B cell (primary cell): ENCODE measurements around the gene ULK4.

ENCODE experiments used
- CTCF ChIP-seq: fragments of 200-600 bp; IDR thresholded peaks from one replicate; pipeline ENCODE4 v1.8.0; 2022; ENCODE audit warnings: antibody characterized with exemption, mild to moderate bottlenecking
- EZH2 ChIP-seq: IDR thresholded peaks from 2 replicates; pipeline ENCODE4 v1.6.1; 2012; ENCODE audit warnings: borderline replicate concordance, low read depth, mild to moderate bottlenecking, moderate library complexity, low read length; ENCODE audit not compliant: insufficient read depth, poor library complexity, severe bottlenecking

- TF ChIP-seq CTCF, result no peak
- TF ChIP-seq EZH2, result no peak
Measured at GRCh38 chr3:41198950-41199865, 762.7 kb downstream of the ULK4 start, which contains the start of gene CTNNB1.
